GM19240 (cell line): ENCODE results near the gene SLC5A3.

Experiments
- DNase-seq: peaks from one replicate; pipeline ENCODE4 v3.0.0; 2011; ENCODE audit warnings: low spot score; ENCODE audit not compliant: insufficient read length

SLC5A3 gene

GRCh38 chr21:34071683-34072082 is 1.7 kb upstream of the SLC5A3 start:
- no peak for DNase-seq

DNA sequence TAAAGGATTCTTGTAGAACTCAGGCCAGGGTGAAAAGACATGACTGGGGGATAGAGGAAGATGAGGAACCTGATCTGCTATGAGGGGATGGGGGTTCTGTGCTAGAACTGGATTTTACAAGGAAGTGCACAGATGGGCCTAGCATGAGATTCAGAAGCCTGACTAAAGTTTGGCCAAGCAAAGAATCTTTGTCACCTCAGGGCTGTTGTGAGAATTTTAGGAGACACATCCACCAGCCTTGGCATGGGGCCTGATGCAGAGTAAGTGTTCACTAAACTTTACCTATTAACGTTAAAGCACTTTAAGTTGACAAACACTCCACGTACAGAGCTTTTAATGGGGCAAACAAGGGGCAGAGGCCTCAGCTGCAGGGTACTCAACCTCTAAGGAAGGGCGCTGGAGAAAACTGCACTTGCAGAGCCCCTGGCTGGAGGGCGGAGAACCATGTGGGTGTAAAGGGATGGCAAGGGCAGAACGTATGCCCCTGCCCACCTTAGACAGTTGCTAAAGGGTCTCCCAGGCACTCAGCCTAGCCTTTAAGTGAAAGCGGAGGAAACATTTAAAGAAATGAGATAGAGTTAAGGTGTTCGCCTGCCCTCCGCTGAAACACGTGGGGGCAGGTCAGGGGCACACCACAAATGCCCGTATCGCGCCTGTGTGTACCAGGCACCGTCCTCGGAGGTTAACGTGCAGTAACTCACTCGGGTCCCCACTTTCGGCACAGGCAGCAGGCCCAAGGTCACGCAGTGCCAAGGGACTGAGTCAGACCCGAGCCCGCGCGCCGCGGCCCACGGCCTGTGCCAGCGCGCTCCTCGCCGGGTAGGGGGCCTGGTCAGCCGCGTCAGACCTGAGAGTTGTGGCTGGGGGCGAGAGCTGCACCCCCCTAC is 990 bp upstream of the SLC5A3 start:
- DNase-seq: no peak

GRCh38 chr21:34073749-34074282 is 438 bp downstream of the SLC5A3 start:
- DNase-seq: peak; percentile 32

- DNase-seq: no peak
Measured at GRCh38 chr21:34074283-34075090, 1.1 kb downstream of the SLC5A3 start.

GRCh38 chr21:34075091-34075425 is 1.7 kb downstream of the SLC5A3 start:
- DNase-seq: no peak

DNA sequence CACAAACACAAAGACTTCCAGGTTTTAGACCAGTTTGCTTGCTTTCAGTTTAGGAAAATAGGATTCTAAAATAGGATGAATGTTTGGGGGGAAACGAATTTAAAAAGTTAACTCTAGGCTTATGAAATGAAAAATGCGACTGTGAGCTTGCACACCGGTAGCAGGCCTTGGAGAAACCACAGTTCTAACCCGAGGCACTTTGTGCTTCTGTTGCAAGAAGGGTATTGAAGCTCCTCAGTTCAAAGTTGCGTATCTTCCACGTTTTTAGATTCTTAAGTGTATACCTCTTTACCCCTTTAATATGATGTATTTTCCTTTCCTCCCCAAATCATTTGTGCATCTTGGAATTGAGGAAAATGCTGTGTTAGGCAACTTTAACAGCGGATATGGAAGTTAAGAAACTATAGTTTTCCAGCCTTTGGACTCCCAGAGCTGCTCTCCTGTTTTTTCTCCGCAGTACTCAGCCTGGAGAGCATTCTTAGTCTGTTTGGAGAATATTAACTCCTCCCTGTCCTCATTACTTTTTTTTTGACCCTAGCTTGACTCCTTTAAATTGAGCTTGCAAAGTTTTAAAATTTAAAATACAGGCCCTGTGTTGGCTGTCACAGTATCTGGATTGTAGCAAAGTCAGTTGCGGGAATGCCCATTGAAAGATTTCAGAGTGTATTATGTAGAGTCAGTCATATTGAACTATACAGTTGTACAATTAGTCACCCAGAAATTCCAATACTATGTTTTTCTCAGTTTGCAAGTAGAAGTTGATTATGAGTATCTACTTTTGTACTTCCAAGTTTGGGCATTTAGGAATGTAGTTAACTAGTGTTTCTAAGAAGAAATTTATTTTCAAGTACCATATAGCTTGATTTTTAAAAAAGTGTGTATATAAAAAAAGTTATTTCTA is 2.6 kb downstream of the SLC5A3 start:
- DNase-seq: no peak

DNA sequence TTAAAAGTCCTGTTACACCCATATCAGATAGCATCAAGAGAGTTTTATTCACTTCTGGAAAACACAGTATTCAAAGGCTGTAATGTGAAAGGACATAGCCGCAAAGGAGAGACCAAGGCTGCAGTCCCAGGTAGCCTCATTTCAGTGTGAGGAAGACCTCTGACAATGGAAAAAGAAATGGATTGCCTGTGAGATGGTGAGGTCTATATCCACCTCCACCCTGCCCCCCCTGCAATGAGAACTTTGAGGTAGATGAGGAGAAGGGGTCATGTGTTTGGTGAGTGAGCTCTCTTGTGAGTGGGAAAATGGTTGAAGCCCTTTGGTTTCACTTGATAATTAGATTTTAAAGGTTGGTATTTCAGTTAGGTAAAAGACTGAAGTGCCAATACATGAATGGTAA is 3.5 kb downstream of the SLC5A3 start:
- DNase-seq: no peak

GRCh38 chr21:34077888-34078287 is 4.5 kb downstream of the SLC5A3 start:
- no peak for DNase-seq

DNA sequence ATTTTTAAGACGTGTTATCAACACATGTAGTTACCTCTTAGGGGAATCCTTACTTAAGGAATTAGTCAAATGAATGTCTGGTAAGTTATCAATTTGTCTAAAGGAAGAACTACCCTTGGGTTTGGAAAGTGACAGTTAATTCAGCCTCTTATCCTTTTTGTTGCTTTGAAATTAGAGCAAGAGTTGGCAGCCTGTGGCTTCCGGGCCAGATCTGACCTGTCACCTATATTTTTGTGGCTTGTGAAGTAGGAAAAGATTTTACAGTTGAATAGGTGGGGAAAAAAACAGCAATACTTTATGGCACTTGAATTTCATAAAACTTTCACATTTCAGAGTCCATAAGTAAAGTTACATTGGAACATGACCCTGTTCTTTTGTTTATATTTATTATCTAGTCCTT is 5.5 kb downstream of the SLC5A3 start:
- no peak for DNase-seq

DNA sequence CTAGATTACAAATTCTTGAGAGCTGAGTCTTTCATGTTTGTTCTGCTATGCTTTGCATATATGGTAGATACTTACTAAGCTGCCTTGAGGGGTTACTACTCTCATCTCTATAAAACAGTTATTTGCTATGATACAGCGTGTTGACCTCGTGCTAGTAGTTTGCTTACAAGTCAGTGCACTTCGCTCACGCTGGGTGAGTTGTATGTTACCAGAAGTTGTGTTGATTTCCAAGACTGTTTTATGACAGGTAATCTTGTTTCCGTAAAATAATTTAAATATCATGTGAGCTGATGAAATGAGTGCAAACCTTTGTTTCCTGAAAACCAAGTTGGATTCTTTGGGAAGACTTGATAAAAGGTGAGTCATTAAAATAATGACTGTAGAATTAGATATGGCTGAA is 7.3 kb downstream of the SLC5A3 start:
- no peak for DNase-seq

- DNase-seq: no peak
Measured at GRCh38 chr21:34082769-34083168, 9.4 kb downstream of the SLC5A3 start.

DNA sequence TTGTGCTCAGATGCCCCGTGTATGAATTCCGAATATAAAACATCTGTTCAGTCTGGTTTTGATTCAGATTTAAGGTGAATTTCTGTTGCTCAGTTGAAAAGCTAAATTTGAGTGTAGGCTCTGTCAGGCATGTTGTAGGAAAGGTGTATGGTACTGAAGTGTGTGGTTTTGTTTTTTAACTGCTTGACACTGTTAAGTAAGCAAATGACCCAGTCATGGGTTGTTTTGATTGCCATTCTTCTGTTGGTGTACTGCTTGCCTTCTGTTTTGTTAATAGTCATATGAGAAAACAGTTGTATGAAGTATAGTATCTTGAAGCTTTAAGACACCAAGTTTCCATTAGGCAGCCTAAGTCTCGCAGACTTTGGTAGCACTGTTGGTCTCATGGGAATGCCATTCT is 10.0 kb downstream of the SLC5A3 start:
- DNase-seq: no peak

DNA sequence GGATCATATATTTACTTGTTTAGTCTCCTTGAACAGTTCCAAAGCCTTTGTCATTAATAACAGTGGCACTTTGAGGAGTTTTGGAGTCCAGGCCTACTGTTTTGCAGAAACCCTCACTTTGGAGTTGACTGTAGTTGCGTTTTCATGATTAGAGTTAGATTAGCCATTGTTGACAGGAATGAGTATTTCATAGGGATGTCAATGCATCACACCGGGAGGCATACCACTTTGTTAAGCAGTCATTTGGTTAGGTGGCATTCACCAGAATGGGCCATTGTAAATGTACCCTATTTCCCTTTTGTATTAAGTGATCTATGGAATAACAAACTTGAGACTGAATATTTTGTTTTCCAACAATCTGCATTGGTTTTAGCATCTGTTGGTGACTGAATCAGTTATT is 11.8 kb downstream of the SLC5A3 start:
- no peak for DNase-seq

GRCh38 chr21:34086887-34087306 is 13.5 kb downstream of the SLC5A3 start:
- DNase-seq: no peak

DNA sequence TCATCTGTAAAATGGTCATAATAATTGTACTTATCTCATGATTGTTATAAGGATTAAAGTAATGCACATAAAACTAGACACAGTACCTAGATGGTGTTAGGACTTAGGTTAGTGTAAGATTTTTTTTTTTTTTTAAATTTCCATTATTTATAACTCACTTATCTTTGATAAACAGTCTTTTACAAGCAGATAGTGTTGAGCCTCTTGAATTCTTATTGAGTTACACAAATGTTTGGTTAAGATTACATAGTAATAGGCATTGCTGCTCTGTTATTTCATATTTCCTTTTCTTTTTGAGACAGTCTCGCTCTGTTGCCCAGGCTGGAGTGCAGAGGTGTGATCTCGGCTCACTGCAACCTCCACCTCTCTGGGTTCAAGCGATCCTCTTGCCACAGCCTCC is 15.4 kb downstream of the SLC5A3 start:
- DNase-seq: no peak

GRCh38 chr21:34091032-34091431 is 17.7 kb downstream of the SLC5A3 start:
- DNase-seq: no peak

DNA sequence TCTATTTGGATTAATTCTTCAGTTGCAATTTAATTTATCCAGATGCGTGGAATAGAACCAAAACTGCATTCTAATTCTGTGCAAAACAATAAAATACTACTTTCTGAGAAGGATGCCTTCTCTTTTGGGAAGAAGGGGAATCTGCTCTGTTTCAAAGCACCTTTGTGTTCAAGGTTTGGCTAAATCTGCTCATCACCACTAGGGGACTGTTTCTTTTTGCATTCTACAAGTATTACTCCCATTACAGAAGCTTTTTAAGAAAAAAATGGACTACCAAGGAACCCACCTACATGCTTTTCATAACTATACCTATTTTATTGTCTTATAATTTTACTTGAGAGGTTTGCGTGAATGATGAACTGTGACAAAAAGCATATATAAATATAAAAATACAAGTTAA is 18.2 kb downstream of the SLC5A3 start:
- no peak for DNase-seq

DNA sequence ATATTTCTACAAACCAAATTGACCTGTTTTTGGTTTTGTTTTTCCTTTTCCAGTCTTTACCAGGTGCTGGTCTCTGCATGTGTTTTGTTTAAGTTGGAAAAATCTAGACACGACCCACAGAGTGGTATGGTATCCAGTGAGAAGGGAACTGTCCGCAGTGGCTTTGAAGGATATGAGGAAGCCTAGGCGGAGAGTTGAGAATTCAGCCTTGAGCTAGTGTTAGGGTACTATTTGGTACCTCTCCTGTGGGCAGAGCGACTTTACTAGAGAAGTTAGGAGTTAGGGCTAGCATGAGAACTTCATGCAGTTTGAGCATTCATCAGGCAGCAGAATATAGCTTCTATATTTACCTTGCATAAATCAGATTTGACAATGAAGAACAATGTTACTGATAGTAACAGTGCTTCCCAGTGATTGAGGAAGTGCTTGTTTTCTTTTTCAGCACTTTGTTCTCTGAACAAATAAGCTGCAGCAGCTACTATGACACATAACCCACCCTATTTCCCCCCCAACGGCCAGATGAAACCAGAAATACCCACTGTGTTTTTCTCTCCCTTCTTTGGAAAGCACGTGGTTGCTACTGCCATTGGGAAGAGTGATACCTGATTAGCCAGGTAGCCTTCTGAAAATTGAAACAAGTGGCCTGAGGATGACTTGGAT is 19.0 kb downstream of the SLC5A3 start:
- DNase-seq: no peak

DNA sequence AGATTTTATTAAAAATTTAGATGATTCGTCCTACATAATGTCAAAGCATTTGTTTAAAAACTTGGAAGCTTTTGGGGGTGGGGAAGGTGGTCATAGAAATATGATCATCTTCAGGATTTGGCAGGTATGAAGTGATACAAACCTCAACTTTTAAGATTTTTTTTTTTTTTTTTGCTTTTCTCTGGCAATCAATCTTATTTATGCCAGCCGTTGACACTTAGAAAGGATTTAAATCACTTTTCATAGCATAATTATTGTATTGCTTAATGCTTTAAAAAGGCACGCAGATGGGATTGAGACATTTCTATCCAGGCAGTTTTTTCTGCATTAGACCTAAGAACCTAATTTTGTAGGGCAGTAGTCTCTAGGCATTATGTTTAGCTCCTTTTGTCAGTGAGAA is 19.7 kb downstream of the SLC5A3 start:
- DNase-seq: no peak

GRCh38 chr21:34094949-34095348 is 21.6 kb downstream of the SLC5A3 start:
- no peak for DNase-seq

DNA sequence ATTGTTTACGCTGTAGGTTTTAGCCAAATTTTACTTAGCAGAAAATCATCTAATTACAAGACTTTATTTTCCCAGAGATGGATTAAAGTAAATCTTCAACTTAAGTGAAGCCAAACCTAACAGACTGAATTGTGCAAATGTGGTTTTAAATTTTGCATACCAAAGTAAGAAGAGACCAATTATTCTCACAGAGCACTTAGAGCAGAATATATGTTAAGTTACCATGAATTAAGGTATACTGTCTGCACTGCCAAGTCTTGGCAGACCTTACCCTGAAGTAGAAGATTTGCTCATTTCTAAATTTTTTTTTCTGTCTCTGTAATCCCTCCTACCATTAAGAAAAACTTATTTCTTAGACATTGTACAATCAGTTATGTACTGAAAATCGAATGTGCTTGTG is 24.1 kb downstream of the SLC5A3 start:
- no peak for DNase-seq
